HCT116 (cell line): Measurements from ENCODE around the gene SWAP70. TPM values are rescaled to one million over a fixed set of nuclear protein-coding genes. Genes with fewer than 3 reads are reported as not detected.

Experiments
- ATAC-seq: fragments of 200-7000 bp; cut with Tn5 transposase; 2 replicates; pipeline ENCODE4 v1.9.1; 2020; ENCODE audit warnings: mild to moderate bottlenecking, moderate library complexity
- BruUV-seq: library from RNA; stranded (reverse); fragments of 400-500 nt; replicated peaks from 2 replicates; lab custom pipeline; 2021; lab: Mats Ljungman, UMichigan
- CTCF ChIA-PET: fragments of 300-600 bp; sonication (Branson Sonifier 250); formaldehyde crosslinking; loops from one replicate; lab custom pipeline; 2021; ENCODE audit warnings: antibody characterized with exemption; lab: Charles Lee
- POLR2A ChIA-PET: fragments of 300-600, 350-600 bp; sonication (Branson Sonifier 250); formaldehyde crosslinking; loops from one replicate; lab custom pipeline; 2021; ENCODE audit warnings: antibody characterized with exemption; lab: Charles Lee
- RAD21 ChIA-PET, 2 experiments: fragments of 300-600 bp; sonication (Branson Sonifier 250); formaldehyde crosslinking; loops; one replicate each; lab custom pipeline; 2023; ENCODE audit warnings: low total read pairs in 2 of 2; ENCODE audit not compliant: uncharacterized antibody in 2 of 2, unreplicated experiment in 2 of 2, low non-redundant PET in 1 of 2; lab: Charles Lee
- DNase-seq: peaks from one replicate; pipeline ENCODE4 v3.0.0-alpha.2; 2010; ENCODE audit warnings: low read depth, low spot score
- H2AFZ ChIP-seq: fragments of 200-600 bp; shearing (Covaris generic), sonication (generic); 2 replicates; pipeline ENCODE4 v1.6.1; 2017; ENCODE audit warnings: low read depth, mixed run types, mixed read lengths, antibody characterized with exemption, low read length; ENCODE audit not compliant: poor library complexity, severe bottlenecking
- H3K27ac ChIP-seq: 2 replicates; pipeline ENCODE4 v1.5.1; 2012; ENCODE audit warnings: low read depth, low read length
- H3K27me3 ChIP-seq: fragments of 200-600 bp; sonication (generic); 2 replicates; pipeline ENCODE4 v1.6.1; 2016; ENCODE audit warnings: mixed run types, low read length, mixed read lengths; ENCODE audit not compliant: insufficient read depth
- H3K36me3 ChIP-seq, 2 experiments: fragments of 200-500 bp in 1 of 2; fragments of 200-600 bp in 1 of 2; sonication (Bioruptor generic) in 1 of 2; sonication (generic) in 1 of 2; 2 replicates each; pipeline versions ENCODE4 v1.5.1 to v1.6.1; 2014 to 2016; ENCODE audit warnings: low read length in 2 of 2, inconsistent platforms in 1 of 2, mixed read lengths in 1 of 2, mixed run types in 1 of 2; ENCODE audit not compliant: insufficient read depth in 2 of 2, control insufficient read depth in 1 of 2
- H3K4me1 ChIP-seq, 2 experiments: fragments of 200-600 bp in 1 of 2; sonication (generic) in 1 of 2; 2 replicates each; pipeline versions ENCODE4 v1.5.1 to v1.6.1; 2012 to 2017; ENCODE audit warnings: low read length in 2 of 2, inconsistent platforms in 1 of 2, mild to moderate bottlenecking in 1 of 2, mixed read lengths in 1 of 2, mixed run types in 1 of 2, moderate library complexity in 1 of 2; ENCODE audit not compliant: insufficient read depth in 2 of 2, control insufficient read depth in 1 of 2
- H3K4me2 ChIP-seq: fragments of 200-600 bp; sonication (generic); 2 replicates; pipeline ENCODE4 v1.6.1; 2017; ENCODE audit warnings: mixed run types, low read length, mixed read lengths
- H3K4me3 ChIP-seq, 2 experiments: fragments of 200-600 bp in 1 of 2; sonication (generic) in 1 of 2; replicated peaks in 1 of 2; 2 replicates each; pipeline ENCODE4 v1.5.1; 2011 to 2016; ENCODE audit warnings: low read length in 2 of 2, control low read depth in 1 of 2, low read depth in 1 of 2, mild to moderate bottlenecking in 1 of 2, mixed read lengths in 1 of 2, mixed run types in 1 of 2
- H3K79me2 ChIP-seq: fragments of 200-600 bp; sonication (generic); 2 replicates; pipeline ENCODE4 v1.6.1; 2017; ENCODE audit warnings: mild to moderate bottlenecking, mixed run types, low read length, moderate library complexity, mixed read lengths; ENCODE audit not compliant: insufficient read depth
- H3K9ac ChIP-seq: fragments of 200-600 bp; sonication (generic); 2 replicates; pipeline ENCODE4 v1.6.1; 2016; ENCODE audit warnings: low read length, mixed read lengths
- H3K9me2 ChIP-seq: fragments of 200-600 bp; sonication (generic), shearing (Covaris generic); 2 replicates; pipeline ENCODE4 v1.6.1; 2017; ENCODE audit warnings: mixed run types, mild to moderate bottlenecking, moderate library complexity; ENCODE audit not compliant: insufficient read depth
- H3K9me3 ChIP-seq, 2 experiments: fragments of 200-500 bp in 1 of 2; fragments of 200-600 bp in 1 of 2; sonication (Bioruptor generic) in 1 of 2; sonication (generic) in 1 of 2; 2 replicates each; pipeline ENCODE4 v1.6.1; 2014 to 2017; ENCODE audit warnings: low read length in 2 of 2, mixed read lengths in 2 of 2, inconsistent platforms in 1 of 2, low read depth in 1 of 2, mild to moderate bottlenecking in 1 of 2, mixed run types in 1 of 2, moderate library complexity in 1 of 2; ENCODE audit not compliant: control insufficient read depth in 1 of 2, insufficient read depth in 1 of 2
- H4K20me1 ChIP-seq: fragments of 200-600 bp; sonication (generic), shearing (Covaris generic); 2 replicates; pipeline ENCODE4 v1.6.1; 2017; ENCODE audit warnings: mixed run types, mild to moderate bottlenecking, moderate library complexity; ENCODE audit not compliant: insufficient read depth
- ATF3 ChIP-seq: IDR thresholded peaks from 2 replicates; pipeline ENCODE4 v1.6.1; 2012
- CEBPB ChIP-seq: IDR thresholded peaks from 2 replicates; pipeline ENCODE4 v1.6.1; 2012; ENCODE audit warnings: low read depth
- ELF1 ChIP-seq: IDR thresholded peaks from 2 replicates; pipeline ENCODE4 v1.6.1; 2012; ENCODE audit warnings: low read depth, borderline replicate concordance
- EZH2 ChIP-seq: fragments of 200-600 bp; sonication (generic); IDR thresholded peaks from 2 replicates; pipeline ENCODE4 v1.6.1; 2017; ENCODE audit warnings: antibody characterized with exemption, mixed run types
- EZH2phosphoT487 ChIP-seq: fragments of 200-600 bp; IDR thresholded peaks from 2 replicates; pipeline ENCODE4 v1.6.1; 2018; ENCODE audit warnings: antibody characterized with exemption, borderline replicate concordance
- FOSL1 ChIP-seq: IDR thresholded peaks from 2 replicates; pipeline ENCODE4 v1.6.1; 2012; ENCODE audit warnings: low read depth
- MAX ChIP-seq: IDR thresholded peaks from 2 replicates; pipeline ENCODE4 v1.6.1; 2012
- RAD21 ChIP-seq: IDR thresholded peaks from 2 replicates; pipeline ENCODE4 v1.6.1; 2012; ENCODE audit warnings: low read depth, mild to moderate bottlenecking
- SP1 ChIP-seq: IDR thresholded peaks from 2 replicates; pipeline ENCODE4 v1.6.1; 2012; ENCODE audit warnings: low read depth
- ZFX ChIP-seq: fragments of 450-650 bp; IDR thresholded peaks from 2 replicates; pipeline ENCODE4 v1.6.1; 2017
- ZNF274 ChIP-seq: fragments of 200-500 bp; sonication (Bioruptor generic); IDR thresholded peaks from 2 replicates; pipeline ENCODE4 v1.6.1; 2014; ENCODE audit warnings: mild to moderate bottlenecking, low read depth, low read length, inconsistent platforms
- intact Hi-C: fragments of 100-400 bp; cut with micrococcal nuclease; formaldehyde crosslinking; loops from 2 replicates; pipeline ENCODE4 v1.10.0; 2022
- total RNA-seq: library from RNA; stranded (reverse); gene quantifications from one replicate; pipeline ENCODE4 v1.2.1, GENCODE V29; 2021; ENCODE audit not compliant: unreplicated experiment
- TF ChIP-seq, protein P1 (sequence below): IDR thresholded peaks from 2 replicates; pipeline ENCODE4 v1.6.1; 2011; ENCODE audit warnings: mild to moderate bottlenecking, low read length, moderate library complexity; ENCODE audit not compliant: insufficient replicate concordance; ENCODE audit errors: extremely low read depth

The SWAP70 gene
- total RNA-seq, 1 experiment from 2014 or later, result 20.6 TPM

DNA sequence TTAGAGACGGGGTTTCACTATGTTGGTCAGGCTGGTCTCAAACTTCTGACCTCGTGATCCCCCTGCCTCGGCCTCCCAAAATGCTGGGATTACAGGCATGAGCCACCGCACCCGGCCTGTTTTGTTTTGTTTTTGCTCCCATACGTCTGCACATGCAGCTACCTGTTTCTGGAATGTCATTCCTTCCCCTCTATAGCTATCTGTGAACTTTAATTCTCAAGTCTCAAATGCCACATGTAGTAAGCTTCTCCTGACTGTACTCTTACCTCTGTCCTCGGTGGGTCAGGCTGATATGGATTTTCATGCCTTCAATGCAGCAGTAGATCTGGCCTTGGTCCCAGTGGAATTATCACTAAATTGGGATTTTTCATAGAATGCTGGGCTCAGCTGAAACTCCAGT lies 12.4 kb upstream of the SWAP70 start:
- Histone ChIP-seq H3K9me3 (peaks cover 0 to 3% of the 10 kb centered on the region in 2 experiments; a peak in 1 of 4 replicates), H3K4me1 (no peaks in the 10 kb centered on the region), H3K27me3 (no peaks in the 10 kb centered on the region), H3K9ac (no peak overlapping the region), H3K79me2 (no peaks in the 10 kb centered on the region), H3K4me3 (no peak overlapping the region), H2AFZ (no peak overlapping the region), H3K36me3 (no peaks in the 10 kb centered on the region), H3K9me2 (no peaks in the 10 kb centered on the region), H3K4me2 (no peak overlapping the region), H3K27ac (no peak overlapping the region), H4K20me1 (no peaks in the 10 kb centered on the region)
- ATAC-seq (no peak), DNase-seq (no peak)
- no peak for TF ChIP-seq RAD21
- no peak for TF ChIP-seq ZFX
- no peak for TF ChIP-seq EZH2
- TF ChIP-seq CEBPB, result no peak
- no peak for TF ChIP-seq ZNF274
- no peak for TF ChIP-seq MAX
- TF ChIP-seq EZH2phosphoT487, result no peak
- TF ChIP-seq ELF1, result no peak
- TF ChIP-seq SP1, result no peak
- no peak for TF ChIP-seq FOSL1
- TF ChIP-seq, protein P1, sequence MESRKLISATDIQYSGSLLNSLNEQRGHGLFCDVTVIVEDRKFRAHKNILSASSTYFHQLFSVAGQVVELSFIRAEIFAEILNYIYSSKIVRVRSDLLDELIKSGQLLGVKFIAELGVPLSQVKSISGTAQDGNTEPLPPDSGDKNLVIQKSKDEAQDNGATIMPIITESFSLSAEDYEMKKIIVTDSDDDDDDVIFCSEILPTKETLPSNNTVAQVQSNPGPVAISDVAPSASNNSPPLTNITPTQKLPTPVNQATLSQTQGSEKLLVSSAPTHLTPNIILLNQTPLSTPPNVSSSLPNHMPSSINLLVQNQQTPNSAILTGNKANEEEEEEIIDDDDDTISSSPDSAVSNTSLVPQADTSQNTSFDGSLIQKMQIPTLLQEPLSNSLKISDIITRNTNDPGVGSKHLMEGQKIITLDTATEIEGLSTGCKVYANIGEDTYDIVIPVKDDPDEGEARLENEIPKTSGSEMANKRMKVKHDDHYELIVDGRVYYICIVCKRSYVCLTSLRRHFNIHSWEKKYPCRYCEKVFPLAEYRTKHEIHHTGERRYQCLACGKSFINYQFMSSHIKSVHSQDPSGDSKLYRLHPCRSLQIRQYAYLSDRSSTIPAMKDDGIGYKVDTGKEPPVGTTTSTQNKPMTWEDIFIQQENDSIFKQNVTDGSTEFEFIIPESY, result no peak
- TF ChIP-seq ATF3, result no peak
- ChIA-PET POLR2A (no interaction called here), CTCF (no interaction called here), RAD21 (no interaction called here)
- intact Hi-C loops, result no loop called here
- BruUV-seq, result no TSS peak
